ENCODE data around the gene ARHGAP32. TPM values are rescaled to one million over a fixed set of nuclear protein-coding genes. Genes with fewer than 3 reads are reported as not detected.

The ARHGAP32 gene
- 3.0 TPM in 2 replicates for total RNA-seq

DNA sequence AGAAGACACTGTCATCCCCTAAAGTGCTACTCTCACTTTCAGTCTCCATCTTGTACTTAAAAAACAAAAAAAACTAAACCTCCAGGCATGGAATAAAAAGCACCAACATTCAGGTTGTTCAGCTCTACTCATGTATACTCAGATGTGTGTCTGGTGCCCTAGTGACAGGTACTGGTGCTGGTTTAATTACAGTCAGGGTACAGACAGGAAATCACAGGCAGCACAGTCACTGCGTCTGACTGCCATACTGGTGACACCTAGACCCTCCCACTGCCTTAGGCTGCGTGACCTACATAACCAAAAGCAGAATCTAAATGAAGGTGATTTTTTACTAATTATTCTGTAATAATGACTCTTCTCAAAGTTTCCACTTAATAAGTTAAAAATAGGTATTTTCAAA is at the start of gene ARHGAP32:
TSS of gene ARHGAP32 (minus strand) at position 176 of the 400 bp plus-strand sequence. CDS start at position 49, 127 bp downstream.
- intact Hi-C loops (cut with micrococcal nuclease) = no loop called here

GRCh38 chr11:129239207-129239606 is 47.1 kb upstream of the ARHGAP32 start:
- intact Hi-C loops (cut with micrococcal nuclease) = no loop called here

DNA sequence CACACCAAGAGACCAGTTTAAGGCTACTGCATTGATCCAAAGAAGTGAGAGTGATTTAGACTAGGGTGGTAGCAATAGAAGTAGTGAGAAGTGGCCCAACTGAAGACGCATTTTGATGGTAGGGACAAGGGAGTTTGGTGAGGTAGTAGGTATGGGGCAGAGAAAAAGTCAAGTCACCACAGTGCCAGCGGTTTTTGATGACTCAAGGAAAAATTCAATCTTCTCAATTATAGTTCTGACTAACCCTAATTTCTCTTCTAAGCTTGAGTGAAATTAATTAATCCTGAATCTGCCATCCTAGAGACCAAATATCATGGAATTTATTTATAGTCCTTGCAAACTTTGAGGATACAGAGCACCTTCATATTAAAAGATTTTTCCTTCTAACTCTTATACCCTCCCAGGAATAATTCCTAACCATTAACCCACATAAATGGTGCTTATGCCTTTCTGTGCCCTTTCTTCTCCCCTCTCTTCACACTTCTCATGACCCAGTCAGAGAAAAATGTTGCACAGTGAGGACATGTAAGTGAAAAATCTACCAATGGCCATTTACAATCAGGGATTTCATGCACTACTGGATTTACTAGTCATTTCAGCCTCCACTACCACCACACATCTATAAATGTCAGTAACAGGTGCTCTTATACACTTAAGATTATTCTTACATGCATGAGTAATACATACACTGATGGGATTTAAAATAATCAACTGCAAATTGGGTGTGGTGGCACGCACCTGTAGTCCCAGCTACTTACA is 45.9 kb upstream of the ARHGAP32 start:
- intact Hi-C loops (cut with micrococcal nuclease) = no loop called here

GRCh38 chr11:129237456-129237855 is 45.3 kb upstream of the ARHGAP32 start:
- intact Hi-C loops (cut with micrococcal nuclease) = no loop called here

DNA sequence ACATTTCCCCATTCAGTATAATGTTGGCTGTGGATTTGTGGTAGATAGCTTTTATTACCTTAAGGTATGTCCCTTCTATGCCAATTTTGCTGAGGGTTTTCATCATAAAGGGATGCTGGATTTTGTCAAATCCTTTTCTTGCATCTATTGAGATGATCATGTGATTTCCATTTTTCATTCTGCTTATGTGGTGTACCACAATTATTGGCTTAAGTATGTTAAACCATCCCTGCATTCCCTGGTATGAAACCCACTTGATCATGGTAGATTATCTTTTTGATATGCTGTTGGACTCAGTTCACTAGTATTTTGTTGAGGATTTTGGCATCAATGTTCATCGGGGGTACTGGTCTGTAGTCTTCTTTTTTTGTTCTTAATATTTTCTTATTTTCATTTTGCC is 44.7 kb upstream of the ARHGAP32 start:
- intact Hi-C loops (cut with micrococcal nuclease) = no loop called here

- intact Hi-C loops (cut with micrococcal nuclease) = no loop called here
These were observed 42.9 kb upstream of the ARHGAP32 start for GRCh38 chr11:129234978-129235377.

DNA sequence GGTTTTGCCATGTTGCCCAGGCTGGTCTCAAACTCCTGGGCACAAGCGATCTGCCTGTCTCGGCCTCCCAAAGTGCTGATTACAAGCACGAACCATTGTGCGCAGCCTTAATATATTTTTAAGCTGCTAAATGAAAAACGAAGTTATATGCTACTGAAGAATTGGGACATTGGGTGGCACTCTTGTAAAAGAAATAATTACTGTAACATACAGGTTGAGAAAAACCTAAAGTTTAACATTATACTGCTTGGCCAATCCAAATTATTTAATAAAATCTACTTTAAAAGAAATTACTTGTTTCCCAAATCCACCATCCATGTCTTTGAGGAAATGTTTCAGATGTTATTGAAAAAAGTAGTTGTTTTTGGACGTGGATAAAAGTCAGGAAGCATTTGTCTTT is 37.9 kb upstream of the ARHGAP32 start:
- intact Hi-C loops (cut with micrococcal nuclease) = loop anchor here (1.0 kb wide), 1 partner anchor 102 kb away; no protein-coding TSS in a partner anchor

DNA sequence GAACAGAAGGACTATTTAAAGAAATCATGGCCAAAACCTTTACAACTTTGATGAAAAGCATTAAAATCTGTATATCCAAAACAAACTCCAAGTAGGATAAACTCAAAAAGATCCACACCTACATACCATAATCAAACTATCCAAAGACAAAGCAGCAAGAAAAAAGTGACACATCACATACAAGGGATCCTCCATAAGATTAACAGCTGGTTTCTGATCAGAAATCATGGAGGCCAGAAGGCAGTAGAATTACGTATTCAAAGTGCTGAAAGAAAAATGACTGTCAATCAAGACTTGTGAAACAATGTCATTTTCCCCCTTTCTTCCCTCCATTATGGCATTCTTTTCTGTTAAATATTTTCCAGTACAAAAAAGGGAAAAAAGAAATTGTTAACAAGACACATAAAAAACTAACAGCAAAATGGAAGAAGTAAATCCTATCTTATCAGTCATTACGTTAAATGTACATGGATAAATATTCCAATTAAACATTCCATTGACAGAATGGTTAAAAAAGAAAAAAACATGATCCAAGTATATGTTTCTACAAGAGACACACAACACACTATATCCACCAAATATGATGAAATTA is 34.2 kb upstream of the ARHGAP32 start:
- intact Hi-C loops (cut with micrococcal nuclease) = no loop called here

GRCh38 chr11:129225190-129225589 is 33.1 kb upstream of the ARHGAP32 start:
- intact Hi-C loops (cut with micrococcal nuclease) = no loop called here

DNA sequence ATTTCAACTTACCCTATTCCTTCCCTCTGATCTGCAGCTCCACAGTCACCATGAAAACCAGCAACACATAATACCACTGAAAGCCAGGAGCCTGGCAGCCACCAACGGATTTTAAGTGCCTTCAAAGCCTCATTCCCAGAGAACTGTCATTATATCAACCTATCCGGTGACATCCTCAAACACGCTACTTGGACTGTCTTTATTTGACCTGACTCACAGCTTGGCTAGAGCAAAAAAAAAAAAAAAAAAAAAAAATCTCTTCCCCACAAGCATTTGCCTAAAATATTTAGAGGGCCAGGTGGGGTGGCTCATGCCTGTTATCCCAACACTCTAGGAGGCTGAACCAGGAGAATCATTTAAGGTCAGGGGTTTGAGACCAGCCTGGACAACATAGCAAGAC is 32.4 kb upstream of the ARHGAP32 start:
- intact Hi-C loops (cut with micrococcal nuclease) = no loop called here

DNA sequence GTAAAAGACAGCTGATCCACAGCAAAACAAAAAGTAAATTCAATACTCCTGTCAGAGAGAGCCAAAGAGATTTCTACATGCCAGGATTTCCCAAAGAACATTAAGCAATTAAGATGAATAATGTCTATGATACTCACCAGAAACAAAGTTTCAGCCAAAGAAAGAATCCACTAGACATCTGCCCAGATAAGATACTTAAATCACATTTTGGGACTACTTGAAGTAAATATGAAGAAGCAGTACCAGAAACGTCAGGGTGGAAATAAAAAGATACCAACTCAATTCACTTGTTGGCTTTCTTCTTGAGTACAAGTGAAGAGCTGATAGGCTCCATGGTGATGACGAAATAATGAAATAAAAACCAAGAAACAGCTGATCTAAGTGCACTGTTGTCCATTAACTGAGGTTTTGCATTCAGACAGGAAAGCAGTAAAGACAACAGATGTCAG is 31.6 kb upstream of the ARHGAP32 start:
- intact Hi-C loops (cut with micrococcal nuclease) = no loop called here

DNA sequence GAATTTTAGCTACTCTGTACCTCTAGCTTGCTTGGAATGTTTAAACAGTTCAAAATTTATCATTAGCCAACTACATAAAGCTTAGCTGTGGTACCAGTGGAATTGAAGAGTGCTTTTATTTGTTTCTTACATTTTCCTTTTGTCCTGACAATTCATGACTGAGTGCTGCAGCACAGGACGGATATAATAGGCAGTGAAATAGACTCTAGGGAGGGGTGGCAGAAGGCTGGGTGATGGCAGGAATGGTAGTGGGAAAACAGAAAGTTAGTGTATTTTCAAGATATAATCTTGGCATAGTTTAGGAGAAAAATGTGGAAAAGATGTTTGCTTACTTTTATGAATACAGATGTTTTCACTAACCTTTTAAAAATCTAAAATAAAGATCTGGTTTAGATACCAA is 31.1 kb upstream of the ARHGAP32 start:
- intact Hi-C loops (cut with micrococcal nuclease) = no loop called here

DNA sequence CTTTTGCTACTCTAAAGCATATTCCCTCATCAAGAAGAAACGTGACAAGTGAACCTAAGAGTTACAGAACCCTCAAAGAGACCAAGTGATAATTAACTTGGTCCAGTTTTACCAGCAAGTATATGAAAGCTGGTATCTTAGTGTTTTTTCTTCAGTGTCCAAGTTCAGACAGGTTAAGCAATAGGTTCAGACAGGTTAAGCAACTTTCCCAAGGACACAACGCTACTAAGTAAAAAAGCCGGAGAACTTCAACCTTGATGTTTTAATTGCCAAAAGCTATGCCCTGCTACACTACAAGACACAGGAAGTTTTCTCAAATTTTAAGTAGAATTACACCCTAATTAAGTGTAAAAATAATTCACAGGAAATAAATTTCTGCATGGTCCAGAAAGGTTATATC is 30.0 kb upstream of the ARHGAP32 start:
- intact Hi-C loops (cut with micrococcal nuclease) = no loop called here

- intact Hi-C loops (cut with micrococcal nuclease) = no loop called here
These were observed 23.6 kb upstream of the ARHGAP32 start for GRCh38 chr11:129215506-129216245.

DNA sequence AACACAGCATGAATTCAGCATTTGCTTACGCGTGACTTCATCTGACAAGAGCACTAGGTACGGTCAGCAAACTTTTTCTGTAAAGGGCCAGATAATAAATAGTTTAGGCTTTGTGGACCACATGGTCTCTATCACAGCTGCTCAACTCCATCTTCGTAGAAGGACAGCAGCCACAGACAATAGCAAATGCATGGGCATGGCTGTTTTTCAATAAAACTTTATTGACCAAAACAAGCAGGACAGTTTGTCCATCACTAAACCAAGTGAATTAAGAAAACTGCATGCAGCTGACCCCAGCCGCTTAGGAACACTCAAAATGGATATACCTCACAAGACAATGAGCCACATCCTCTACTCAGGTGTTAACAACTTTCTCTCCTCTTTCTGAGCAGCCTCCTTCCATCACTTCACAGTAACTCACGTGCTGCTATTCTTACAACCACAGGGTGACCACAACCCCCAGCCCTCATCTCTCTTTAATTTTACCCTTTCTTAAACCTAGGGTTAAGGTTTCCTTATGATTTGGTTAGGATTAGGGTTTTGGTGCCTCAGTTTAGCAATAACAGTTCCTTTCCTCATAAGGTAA is 22.7 kb upstream of the ARHGAP32 start:
- intact Hi-C loops (cut with micrococcal nuclease) = no loop called here

DNA sequence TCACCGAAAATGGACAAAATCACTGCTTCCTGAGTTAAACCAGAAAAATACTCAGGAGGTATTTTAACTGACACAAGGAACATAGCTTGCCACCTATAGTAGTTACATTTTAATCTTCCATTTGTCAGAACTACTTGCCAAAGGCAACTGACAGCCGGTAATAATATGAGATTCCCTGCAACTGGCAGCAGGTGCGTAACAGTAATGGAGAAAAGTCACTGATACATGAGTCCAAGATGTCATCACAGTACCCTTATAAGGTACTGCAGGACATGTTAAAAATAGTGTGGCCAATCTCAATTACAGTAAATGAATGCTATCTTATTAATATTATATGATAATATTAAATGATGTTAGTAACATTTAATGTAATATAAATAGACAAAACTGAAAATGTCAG is 21.1 kb upstream of the ARHGAP32 start:
- intact Hi-C loops (cut with micrococcal nuclease) = no loop called here

DNA sequence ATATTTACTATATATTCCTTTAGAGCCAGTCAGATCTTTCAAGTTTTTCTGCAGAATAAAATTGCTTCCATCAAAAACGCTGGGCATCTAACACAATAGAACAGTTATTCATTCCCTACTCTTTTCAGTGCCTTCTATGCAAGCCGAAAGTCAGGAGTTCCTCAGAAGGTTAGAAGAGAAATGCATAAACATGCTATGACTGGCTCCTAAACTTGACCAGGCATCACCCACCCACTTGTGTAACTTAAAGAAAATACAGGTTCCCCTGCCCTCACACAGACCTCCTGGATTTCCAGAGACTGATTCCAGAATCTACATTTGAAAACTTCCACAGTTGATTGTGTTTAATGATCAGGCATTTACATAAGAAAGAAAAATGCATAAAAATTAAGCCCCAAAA is 19.3 kb upstream of the ARHGAP32 start:
- intact Hi-C loops (cut with micrococcal nuclease) = no loop called here

- intact Hi-C loops (cut with micrococcal nuclease) = no loop called here
These were observed 18.7 kb upstream of the ARHGAP32 start for GRCh38 chr11:129210831-129211181.

- intact Hi-C loops (cut with micrococcal nuclease) = no loop called here
These were observed 18.0 kb upstream of the ARHGAP32 start for GRCh38 chr11:129209891-129210830.

- intact Hi-C loops (cut with micrococcal nuclease) = no loop called here
These were observed 16.7 kb upstream of the ARHGAP32 start for GRCh38 chr11:129208863-129209262.

Data from T-helper 1 cell treated with Interleukin-12 subunit alpha and Interleukin-12 subunit beta and Interleukin-4 antibody, amounts not matched to agents 30 ng/mL and 1 ng/mL, for 36 hours (primary cell).